Limb (tissue), 2 donors: ENCODE data around the gene ZNF507.
"Not testable (repeated sequence)": the region's sequence is repeated elsewhere in the genome, so short reads cannot be mapped to it uniquely, and the experiment has no call there.

Source experiments
- DNase-seq, 2 donors: peaks; one replicate each; pipeline ENCODE4 v3.0.0-alpha.2; 2016; ENCODE audit errors: extremely low spot score in 2 of 2

ZNF507 gene

GRCh38 chr19:32367948-32368536 is 22.6 kb downstream of the ZNF507 start:
- DNase-seq: no peak

GRCh38 chr19:32368787-32369186 is 23.4 kb downstream of the ZNF507 start:
- no peak for DNase-seq

GRCh38 chr19:32372726-32373517 is 27.5 kb downstream of the ZNF507 start:
- no peak for DNase-seq

- no peak for DNase-seq
These were observed 28.3 kb downstream of the ZNF507 start for GRCh38 chr19:32373585-32374295.

GRCh38 chr19:32374362-32374761 is 29.0 kb downstream of the ZNF507 start:
- not testable (repeated sequence) for DNase-seq

GRCh38 chr19:32377088-32377487 is 31.7 kb downstream of the ZNF507 start:
- DNase-seq: not testable (repeated sequence)

GRCh38 chr19:32380269-32380668 is 34.9 kb downstream of the ZNF507 start:
- no peak for DNase-seq

GRCh38 chr19:32387701-32388392 is 42.4 kb downstream of the ZNF507 start:
- no peak for DNase-seq

- no peak for DNase-seq
These were observed 43.0 kb downstream of the ZNF507 start for GRCh38 chr19:32388393-32388855.

GRCh38 chr19:32392901-32393300 is 47.5 kb downstream of the ZNF507 start:
- DNase-seq: no peak

GRCh38 chr19:32396046-32396652 is 50.7 kb downstream of the ZNF507 start:
- DNase-seq: no peak

- no peak for DNase-seq
These were observed 52.3 kb downstream of the ZNF507 start for GRCh38 chr19:32397671-32398101.

- DNase-seq: no peak
These were observed 56.6 kb downstream of the ZNF507 start for GRCh38 chr19:32401992-32402391.

- DNase-seq: no peak
These were observed 58.0 kb downstream of the ZNF507 start for GRCh38 chr19:32403291-32403995.

GRCh38 chr19:32404213-32404932 is 59.0 kb downstream of the ZNF507 start:
- no peak for DNase-seq

GRCh38 chr19:32404933-32405430 is 59.6 kb downstream of the ZNF507 start:
- DNase-seq: peak in 1 of 2 donors; percentile 15

GRCh38 chr19:32405431-32406160 is 60.2 kb downstream of the ZNF507 start, which contains the start of gene DPY19L3:
Gene DPY19L3 (plus strand): TSS chr19:32405770. CDS start chr19:32408254, 2,484 bp downstream.
- peak; percentile 96 to 98 for DNase-seq

- no peak for DNase-seq
These were observed 61.0 kb downstream of the ZNF507 start for GRCh38 chr19:32406161-32407003.
